DMS 273 (cell line): ENCODE measurements around the gene PADI3.
"Not testable (repeated sequence)": the region's sequence is repeated elsewhere in the genome, so short reads cannot be mapped to it uniquely, and the experiment has no call there.

Source experiments
- DNase-seq: peaks from one replicate; lab custom pipeline; 2025; ENCODE audit not compliant: unreplicated experiment; lab: John Stamatoyannopoulos, UW

Gene PADI3

DNA sequence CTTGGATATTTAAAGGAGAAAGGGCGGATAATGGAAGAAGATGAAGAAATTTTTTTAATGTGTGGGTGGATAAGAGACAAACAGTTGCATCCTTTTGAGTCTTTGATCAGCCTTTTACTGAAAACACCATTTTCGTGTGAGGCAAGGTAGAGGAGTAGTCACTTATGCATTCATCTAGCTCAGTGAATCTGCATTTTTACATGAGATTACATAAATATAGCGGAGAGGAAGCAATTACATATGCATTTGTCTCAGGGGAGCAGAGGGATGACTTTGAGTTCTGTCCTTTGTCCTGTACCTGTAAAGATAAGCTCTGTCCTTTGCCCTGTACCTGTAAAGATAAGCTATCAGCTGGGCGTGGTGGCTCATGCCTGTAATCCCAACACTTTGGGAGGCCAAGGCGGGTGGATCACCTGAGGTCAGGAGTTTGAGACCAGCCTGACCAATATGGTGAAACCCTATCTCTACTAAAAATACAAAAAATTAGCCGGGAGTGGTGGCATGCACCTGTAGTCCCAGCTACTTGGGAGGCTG is 73.0 kb downstream of the PADI3 start:
- DNase-seq, result not testable (repeated sequence)

DNA sequence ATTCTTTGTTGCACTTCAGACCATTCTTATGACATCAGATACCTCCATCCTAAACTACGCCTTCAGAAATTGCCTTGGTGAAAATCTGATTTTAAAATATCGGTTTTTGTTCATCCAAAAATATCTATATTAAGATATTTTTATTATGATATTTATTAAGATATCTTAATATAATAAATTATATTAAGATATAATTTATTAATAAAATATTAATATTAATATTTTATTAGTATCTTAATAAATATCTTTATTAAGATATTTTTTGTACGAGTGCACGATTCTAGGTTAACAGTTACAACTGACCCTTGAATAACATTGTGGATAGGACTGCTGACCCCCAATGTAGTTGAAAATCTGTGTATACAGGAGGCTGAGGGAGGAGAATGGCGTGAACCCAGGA is 80.0 kb downstream of the PADI3 start:
- no peak for DNase-seq

DNA sequence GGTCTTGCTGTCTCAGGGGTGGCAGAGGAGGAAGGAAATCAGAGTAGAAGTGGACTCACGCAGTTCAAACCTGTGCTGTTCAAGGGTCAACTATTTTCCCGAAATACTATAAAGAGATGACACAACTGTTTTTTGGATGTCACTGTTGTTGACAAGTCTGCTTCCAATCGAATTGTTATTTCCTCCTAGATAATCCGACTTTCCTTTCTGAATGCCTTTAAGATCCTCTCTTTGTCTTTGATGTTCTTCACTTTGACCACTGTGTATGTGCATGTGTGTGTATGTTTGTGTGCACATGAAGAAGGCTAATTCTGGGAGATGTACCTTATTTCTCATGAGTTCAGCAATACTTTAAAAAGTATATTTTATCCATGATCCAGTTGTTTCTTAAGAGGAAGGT is 80.7 kb downstream of the PADI3 start:
- no peak for DNase-seq

DNA sequence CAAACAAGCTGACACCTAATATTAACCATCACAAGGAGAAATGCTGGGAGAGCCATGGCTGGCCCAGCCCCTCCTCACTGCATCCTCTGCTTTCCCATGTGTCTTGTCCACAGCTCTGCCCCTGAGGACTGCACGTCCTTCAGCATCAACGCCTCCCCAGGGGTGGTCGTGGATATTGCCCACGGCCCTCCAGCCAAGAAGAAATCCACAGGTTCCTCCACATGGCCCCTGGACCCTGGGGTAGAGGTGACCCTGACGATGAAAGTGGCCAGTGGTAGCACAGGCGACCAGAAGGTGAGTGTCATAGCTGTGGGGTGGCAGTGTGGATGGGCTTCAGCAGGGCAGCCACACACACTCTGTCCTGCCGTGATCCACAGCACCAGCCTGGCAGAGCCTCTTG is 82.0 kb downstream of the PADI3 start:
- no peak for DNase-seq

DNA sequence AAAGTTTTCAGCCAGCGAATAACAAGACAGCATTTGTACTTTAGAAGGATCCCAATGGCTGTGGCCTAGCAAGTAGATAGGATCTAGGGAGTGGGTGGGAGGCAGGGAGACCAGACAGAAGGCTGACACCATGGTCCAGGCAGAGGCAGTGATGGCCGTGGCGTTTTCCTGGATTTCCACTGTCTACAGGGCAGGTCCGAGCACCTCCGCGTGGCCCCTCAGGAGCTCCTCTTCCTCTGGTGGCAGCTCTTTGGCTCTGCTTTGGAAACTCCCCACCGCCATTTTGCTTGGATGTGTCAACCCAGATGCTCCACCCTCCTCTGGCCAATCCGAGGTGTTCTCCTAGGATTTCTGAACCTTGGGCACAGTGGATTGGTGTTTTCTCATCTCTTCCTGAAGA is 84.2 kb downstream of the PADI3 start:
- no peak for DNase-seq
